Fibroblast of the aortic adventitia (primary cell): Measurements from ENCODE around the gene KCNQ1OT1. TPM values are rescaled to one million over a fixed set of nuclear protein-coding genes. Genes with fewer than 3 reads are reported as not detected.

Source experiments
- DNase-seq: peaks from one replicate; pipeline ENCODE4 v3.0.0-alpha.2; 2010; ENCODE audit warnings: low read depth
- H3K4me3 ChIP-seq: 2 replicates; pipeline ENCODE4 v1.5.1; 2011; ENCODE audit warnings: low read depth, mild to moderate bottlenecking, control low read depth, low read length, moderate library complexity
- total RNA-seq: library from RNA; depleted of rRNA; stranded (reverse); fragments of >200 nt; gene quantifications from 2 replicates; pipeline ENCODE4 v1.2.3, GENCODE V29; 2012; ENCODE audit warnings: low replicate concordance
- TF ChIP-seq, protein P1 (sequence below): IDR thresholded peaks from 2 replicates; pipeline ENCODE4 v1.5.1; 2011; ENCODE audit warnings: mild to moderate bottlenecking, low read length, control low read depth, inconsistent platforms; ENCODE audit not compliant: insufficient read depth

KCNQ1OT1 gene
- total RNA-seq, 1 donor = 5.5 TPM

GRCh38 chr11:2679011-2679676 is 20.6 kb downstream of the KCNQ1OT1 start:
- no peak overlapping the region for H3K4me3 ChIP-seq
- DNase-seq = no peak
- TF ChIP-seq, protein P1, sequence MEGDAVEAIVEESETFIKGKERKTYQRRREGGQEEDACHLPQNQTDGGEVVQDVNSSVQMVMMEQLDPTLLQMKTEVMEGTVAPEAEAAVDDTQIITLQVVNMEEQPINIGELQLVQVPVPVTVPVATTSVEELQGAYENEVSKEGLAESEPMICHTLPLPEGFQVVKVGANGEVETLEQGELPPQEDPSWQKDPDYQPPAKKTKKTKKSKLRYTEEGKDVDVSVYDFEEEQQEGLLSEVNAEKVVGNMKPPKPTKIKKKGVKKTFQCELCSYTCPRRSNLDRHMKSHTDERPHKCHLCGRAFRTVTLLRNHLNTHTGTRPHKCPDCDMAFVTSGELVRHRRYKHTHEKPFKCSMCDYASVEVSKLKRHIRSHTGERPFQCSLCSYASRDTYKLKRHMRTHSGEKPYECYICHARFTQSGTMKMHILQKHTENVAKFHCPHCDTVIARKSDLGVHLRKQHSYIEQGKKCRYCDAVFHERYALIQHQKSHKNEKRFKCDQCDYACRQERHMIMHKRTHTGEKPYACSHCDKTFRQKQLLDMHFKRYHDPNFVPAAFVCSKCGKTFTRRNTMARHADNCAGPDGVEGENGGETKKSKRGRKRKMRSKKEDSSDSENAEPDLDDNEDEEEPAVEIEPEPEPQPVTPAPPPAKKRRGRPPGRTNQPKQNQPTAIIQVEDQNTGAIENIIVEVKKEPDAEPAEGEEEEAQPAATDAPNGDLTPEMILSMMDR = no peak

GRCh38 chr11:2678396-2678795 is 21.4 kb downstream of the KCNQ1OT1 start:
- no peak for DNase-seq

GRCh38 chr11:2677127-2677526 is 22.7 kb downstream of the KCNQ1OT1 start:
- DNase-seq = no peak

More at GRCh38 chr11:2678396-2678795, 21.4 kb downstream of the KCNQ1OT1 start:
- TF ChIP-seq, protein P1 = no peak
- H3K4me3 ChIP-seq = no peak overlapping the region

GRCh38 chr11:2675540-2675939 is 24.3 kb downstream of the KCNQ1OT1 start:
- DNase-seq = no peak
- no peak overlapping the region for H3K4me3 ChIP-seq

More at GRCh38 chr11:2677127-2677526, 22.7 kb downstream of the KCNQ1OT1 start:
- TF ChIP-seq, protein P1 = no peak
- H3K4me3 ChIP-seq = no peak overlapping the region

GRCh38 chr11:2674658-2675131 is 25.1 kb downstream of the KCNQ1OT1 start:
- H3K4me3 ChIP-seq = no peak overlapping the region
- DNase-seq = peak; percentile 29
- TF ChIP-seq, protein P1 = no peak

More at GRCh38 chr11:2675540-2675939, 24.3 kb downstream of the KCNQ1OT1 start:
- TF ChIP-seq, protein P1 = no peak

- H3K4me3 ChIP-seq = no peak overlapping the region
- TF ChIP-seq, protein P1 = no peak
- no peak for DNase-seq
Measured at GRCh38 chr11:2673871-2674471, 25.8 kb downstream of the KCNQ1OT1 start.

- no peak for DNase-seq
- no peak overlapping the region for H3K4me3 ChIP-seq
- TF ChIP-seq, protein P1 = no peak
Measured at GRCh38 chr11:2673250-2673610, 26.6 kb downstream of the KCNQ1OT1 start.
